A549 (cell line): ENCODE measurements around the gene NUDCD2. TPM values are rescaled to one million over a fixed set of nuclear protein-coding genes. Genes with fewer than 3 reads are reported as not detected.

Experiments
- ATAC-seq, 2 experiments: fragments of 200-7000 bp in 1 of 2; fragments of >200 bp in 1 of 2; cut with Nextera tagmentation in 1 of 2; cut with Tn5 transposase in 1 of 2; 3 replicates each; pipeline versions ENCODE4 v1.8.0 to v1.9.1; 2018 to 2020; ENCODE audit warnings: mild to moderate bottlenecking in 1 of 2, moderate library complexity in 1 of 2
- CTCF ChIA-PET: fragments of 300-600 bp; sonication (Branson Sonifier 250); formaldehyde crosslinking; extraction: SDS; loops from one replicate; lab custom pipeline; 2021; ENCODE audit warnings: antibody characterized with exemption, inconsistent platforms; lab: Yijun Ruan, JAX
- POLR2A ChIA-PET: fragments of 350-600 bp; formaldehyde crosslinking; extraction: SDS; loops from one replicate; lab custom pipeline; 2021; ENCODE audit warnings: antibody characterized with exemption, inconsistent platforms; lab: Yijun Ruan, JAX
- DNase-seq, 2 experiments: peaks; one replicate each; pipeline versions ENCODE4 v3.0.0 to v3.0.0-alpha.2; 2011 to 2016; ENCODE audit warnings: low read depth in 1 of 2, low spot score in 1 of 2
- FAIRE-seq: peaks from 2 replicates; lab custom pipeline; 2011; peaks lifted over from hg19 to GRCh38; lab: Jason Lieb, UNC
- H3K27ac ChIP-seq, 2 experiments: fragments of >200 bp; sonication (Bioruptor Twin); formaldehyde crosslinking; 3 replicates each; pipeline ENCODE4 v1.5.1; 2016 to 2017
- H3K4me1 ChIP-seq: fragments of >200 bp; sonication (Bioruptor Twin); formaldehyde crosslinking; 3 replicates; pipeline ENCODE4 v1.6.1; 2016
- H3K4me2 ChIP-seq: fragments of >200 bp; sonication (Bioruptor Twin); formaldehyde crosslinking; 3 replicates; pipeline ENCODE4 v1.6.1; 2016
- H3K4me3 ChIP-seq: fragments of >200 bp; sonication (Bioruptor Twin); formaldehyde crosslinking; 3 replicates; pipeline ENCODE4 v1.5.1; 2016
- H3K9me3 ChIP-seq: fragments of >200 bp; sonication (Bioruptor Twin); formaldehyde crosslinking; 3 replicates; pipeline ENCODE4 v1.6.1; 2016
- CBX8 ChIP-seq: fragments of 200-600 bp; sonication (generic); IDR thresholded peaks from 2 replicates; pipeline ENCODE4 v1.6.1; 2016
- CEBPB ChIP-seq, 2 experiments: fragments of >200 bp in 1 of 2; sonication (Bioruptor Twin) in 1 of 2; formaldehyde crosslinking in 1 of 2; IDR thresholded peaks; 2 replicates each; pipeline ENCODE4 v1.6.1; 2012 to 2016
- EHMT2 ChIP-seq: fragments of 200-600 bp; sonication (generic); IDR thresholded peaks from 2 replicates; pipeline ENCODE4 v1.6.1; 2016; ENCODE audit warnings: antibody characterized with exemption, low read depth, mild to moderate bottlenecking, moderate library complexity
- EP300 ChIP-seq, 2 experiments: fragments of >200 bp; sonication (Bioruptor Twin); formaldehyde crosslinking; IDR thresholded peaks; 2 replicates in 1 of 2; 3 replicates in 1 of 2; pipeline ENCODE4 v1.6.1; 2016 to 2017
- FOSB ChIP-seq: fragments of 250-450 bp; sonication (Bioruptor Pico); IDR thresholded peaks from 2 replicates; pipeline ENCODE4 v1.5.0; 2020; ENCODE audit warnings: mild to moderate bottlenecking, moderate library complexity
- FOSL2 ChIP-seq, 2 experiments: fragments of 450-650 bp in 1 of 2; fragments of >200 bp in 1 of 2; sonication (Bioruptor Twin) in 1 of 2; formaldehyde crosslinking; IDR thresholded peaks; 2 replicates each; pipeline versions ENCODE4 v1.5.0 to v1.6.1; 2016 to 2020; ENCODE audit warnings: mild to moderate bottlenecking in 1 of 2, moderate library complexity in 1 of 2
- FOXS1 ChIP-seq: fragments of 250-450 bp; sonication (Bioruptor Pico); IDR thresholded peaks from 2 replicates; pipeline ENCODE4 v1.5.0; 2020; ENCODE audit warnings: mild to moderate bottlenecking, moderate library complexity
- GATA3 ChIP-seq: IDR thresholded peaks from 2 replicates; pipeline ENCODE4 v1.6.1; 2012; ENCODE audit warnings: borderline replicate concordance
- HMGXB4 ChIP-seq: fragments of 250-450 bp; sonication (Bioruptor Pico); IDR thresholded peaks from 2 replicates; pipeline ENCODE4 v1.5.0; 2021; ENCODE audit warnings: mild to moderate bottlenecking, moderate library complexity, borderline replicate concordance
- HOXB13 ChIP-seq: fragments of 250-450 bp; sonication (Bioruptor Pico); IDR thresholded peaks from 2 replicates; pipeline ENCODE4 v1.5.0; 2020; ENCODE audit warnings: low read depth, mild to moderate bottlenecking, moderate library complexity
- JUNB ChIP-seq: fragments of >200 bp; sonication (Bioruptor Twin); formaldehyde crosslinking; IDR thresholded peaks from 2 replicates; pipeline ENCODE4 v1.6.1; 2016
- KDM5A ChIP-seq: fragments of 200-600 bp; sonication (generic); IDR thresholded peaks from 2 replicates; pipeline ENCODE4 v1.6.1; 2016; ENCODE audit warnings: antibody characterized with exemption, mild to moderate bottlenecking
- MAFK ChIP-seq: fragments of 450-650 bp; IDR thresholded peaks from 2 replicates; pipeline ENCODE4 v1.6.1; 2014; ENCODE audit not compliant: partially characterized antibody
- MAX ChIP-seq: IDR thresholded peaks from 2 replicates; pipeline ENCODE4 v1.6.1; 2012
- NFE2L2 ChIP-seq: fragments of 150-350 bp; conservative IDR thresholded peaks from 2 replicates; pipeline ENCODE4 v1.6.1; 2014; ENCODE audit warnings: low read length
- RAD21 ChIP-seq, 2 experiments: fragments of >200 bp in 1 of 2; sonication (Bioruptor Twin) in 1 of 2; formaldehyde crosslinking in 1 of 2; IDR thresholded peaks in 1 of 2; conservative IDR thresholded peaks in 1 of 2; 2 replicates in 1 of 2; 3 replicates in 1 of 2; pipeline ENCODE4 v1.6.1; 2012 to 2018; ENCODE audit warnings: inconsistent platforms in 1 of 2
- SMC3 ChIP-seq: fragments of >200 bp; sonication (Bioruptor Twin); formaldehyde crosslinking; IDR thresholded peaks from 3 replicates; pipeline ENCODE4 v1.6.1; 2018; ENCODE audit warnings: inconsistent platforms
- TP53 ChIP-seq: fragments of 250-450 bp; sonication (Bioruptor Pico); IDR thresholded peaks from 2 replicates; pipeline ENCODE4 v1.5.0; 2021; ENCODE audit warnings: mild to moderate bottlenecking, moderate library complexity
- ZFP36 ChIP-seq: fragments of 450-650 bp; IDR thresholded peaks from 2 replicates; pipeline ENCODE4 v1.6.1; 2014; ENCODE audit warnings: borderline replicate concordance; ENCODE audit not compliant: partially characterized antibody
- WGBS: methylation state at CpG from one replicate; pipeline ENCODE4 v1.1.6; 2017; ENCODE audit errors: missing lambda C conversion rate; 5-methylcytosine and 5-hydroxymethylcytosine counted together
- polyA plus RNA-seq, 4 experiments: library from polyadenylated mRNA; depleted of rRNA in 3 of 4; stranded (reverse); fragments of >200 nt; fragmentation: RNase III in 1 of 4; extraction: RNeasy Plus Mini Kit Qiagen cat#74134 plus additional on column Dnase treatment in 1 of 4; gene quantifications; 2 replicates in 3 of 4; 3 replicates in 1 of 4; pipeline ENCODE4 v1.2.3, GENCODE V29; 2011 to 2017
- TF ChIP-seq, protein P1 (sequence below): IDR thresholded peaks from 2 replicates; pipeline ENCODE4 v1.6.1; 2012
- TF ChIP-seq, protein P2 (sequence below): IDR thresholded peaks from 2 replicates; pipeline ENCODE4 v1.6.1; 2012; ENCODE audit warnings: low read depth, borderline replicate concordance

NUDCD2 gene
- polyA plus RNA-seq, 2 of the 4 experiments (the other 2 are of a cell fraction), result 22.3 to 43.9 TPM

DNA sequence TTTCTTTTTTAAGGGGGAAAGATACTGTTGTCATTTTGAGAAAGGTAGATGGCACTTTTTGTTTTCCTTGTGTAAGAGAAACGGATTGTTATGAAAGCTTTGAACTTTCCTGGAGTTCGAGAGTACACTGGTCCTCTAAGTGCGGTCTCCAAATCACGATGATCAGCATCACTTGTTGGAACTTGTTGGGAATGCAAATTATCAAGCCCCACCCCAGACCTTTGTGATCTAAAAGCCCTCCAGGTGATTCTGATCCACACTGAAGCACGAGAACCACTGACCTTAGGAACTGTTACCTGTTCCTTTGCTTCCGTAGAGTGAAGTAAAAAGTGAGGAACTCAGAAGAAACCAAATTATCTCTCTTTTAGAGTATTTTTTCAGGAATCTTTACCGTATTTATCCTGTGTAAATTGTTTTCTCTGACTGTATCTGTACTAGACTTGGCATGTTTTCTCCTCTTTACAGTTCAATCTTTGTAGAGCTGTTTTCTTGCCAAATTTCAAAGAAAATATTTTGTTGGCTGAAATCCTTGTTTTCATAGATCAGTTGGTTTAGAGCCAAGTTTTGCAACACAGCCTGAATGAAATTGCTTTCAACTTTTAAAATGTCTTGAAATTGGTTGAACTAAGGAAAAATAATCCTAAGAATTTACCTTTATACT lies 49.5 kb upstream of the NUDCD2 start:
- TF ChIP-seq GATA3 (no peak), RAD21 (conservative IDR thresholded peaks at IDR 0.05 in 1 of 2, IDR thresholded peaks at IDR 0.05 in 1 of 2) (no peak), FOSL2 (IDR thresholded peaks at IDR 0.05) (no peak), FOSL2 (CRISPR knock-in tag; IDR thresholded peaks at IDR 0.05) (no peak), FOSB (CRISPR knock-in tag) (no peak), TP53 (CRISPR knock-in tag) (no peak), HOXB13 (CRISPR knock-in tag) (no peak), NFE2L2 (no peak)
- TF ChIP-seq, protein P1, sequence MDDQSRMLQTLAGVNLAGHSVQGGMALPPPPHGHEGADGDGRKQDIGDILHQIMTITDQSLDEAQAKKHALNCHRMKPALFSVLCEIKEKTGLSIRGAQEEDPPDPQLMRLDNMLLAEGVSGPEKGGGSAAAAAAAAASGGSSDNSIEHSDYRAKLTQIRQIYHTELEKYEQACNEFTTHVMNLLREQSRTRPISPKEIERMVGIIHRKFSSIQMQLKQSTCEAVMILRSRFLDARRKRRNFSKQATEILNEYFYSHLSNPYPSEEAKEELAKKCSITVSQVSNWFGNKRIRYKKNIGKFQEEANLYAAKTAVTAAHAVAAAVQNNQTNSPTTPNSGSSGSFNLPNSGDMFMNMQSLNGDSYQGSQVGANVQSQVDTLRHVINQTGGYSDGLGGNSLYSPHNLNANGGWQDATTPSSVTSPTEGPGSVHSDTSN, result no peak
- Histone ChIP-seq H3K9me3 (no peaks in the 10 kb centered on the region), H3K4me2 (peak overlapping the region; percentile 96), H3K4me3 (peak overlapping the region; percentile 21; the same call in 2 of the 3 replicates), H3K27ac (peak overlapping the region; percentile 6 to 62; a peak in 4 of 6 replicates), H3K4me1 (peaks cover 34% of the 10 kb centered on the region)
- no peak for FAIRE-seq
- 28% methylated on average over 7 of the region's 7 CpGs for WGBS
- DNase-seq, result peak in 1 of 2 experiments; percentile 55
- ChIA-PET POLR2A (interaction anchor here (0.6 to 3.1 kb wide), 2 partner anchors 14 to 49 kb away, joined by 3 to 10 read pairs; partner anchors contain the start of genes HMMR and NUDCD2), CTCF (interaction anchor here (1.5 kb wide), 1 partner anchor 36 kb away, joined by 3 read pairs; no protein-coding TSS in a partner anchor)
- ATAC-seq, result no peak

DNA sequence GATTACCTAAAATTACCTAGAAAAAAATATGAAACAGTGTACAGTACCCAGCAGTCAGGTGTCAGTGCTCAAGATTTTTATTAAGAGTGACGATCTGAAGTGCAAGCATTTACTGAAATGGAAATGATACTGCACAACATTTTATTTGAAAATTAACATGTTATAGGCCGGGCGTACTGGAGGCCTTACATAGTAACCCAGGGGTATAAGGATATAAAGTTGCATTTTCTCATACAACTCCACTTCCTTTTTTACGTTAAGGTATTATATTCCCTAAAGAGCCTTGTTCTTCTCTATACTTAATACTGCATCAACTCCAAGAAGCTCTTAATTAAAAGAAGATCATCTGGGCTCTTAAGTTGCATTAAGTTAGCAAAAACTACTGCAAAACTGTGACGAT lies 48.9 kb upstream of the NUDCD2 start:
- CTCF ChIA-PET, result interaction anchor here (0.7 kb wide), 1 partner anchor 9 kb away, joined by 3 read pairs; no protein-coding TSS in a partner anchor
- no peak for FAIRE-seq
- POLR2A ChIA-PET, result interaction anchor here (3.1 kb wide), 1 partner anchor 48 kb away, joined by 10 read pairs; the partner anchor contains the start of genes HMMR and NUDCD2
- TF ChIP-seq MAX (no peak), CBX8 (no peak), EP300 (IDR thresholded peaks at IDR 0.05) (no peak), EHMT2 (no peak), MAFK (no peak), SMC3 (no peak), ZFP36 (no peak), JUNB (no peak), HMGXB4 (CRISPR knock-in tag) (no peak), HOXB13 (CRISPR knock-in tag) (no peak), FOXS1 (no peak), CEBPB (IDR thresholded peaks at IDR 0.05) (no peak), KDM5A (no peak)
- TF ChIP-seq, protein P1, result no peak
- TF ChIP-seq, protein P2, sequence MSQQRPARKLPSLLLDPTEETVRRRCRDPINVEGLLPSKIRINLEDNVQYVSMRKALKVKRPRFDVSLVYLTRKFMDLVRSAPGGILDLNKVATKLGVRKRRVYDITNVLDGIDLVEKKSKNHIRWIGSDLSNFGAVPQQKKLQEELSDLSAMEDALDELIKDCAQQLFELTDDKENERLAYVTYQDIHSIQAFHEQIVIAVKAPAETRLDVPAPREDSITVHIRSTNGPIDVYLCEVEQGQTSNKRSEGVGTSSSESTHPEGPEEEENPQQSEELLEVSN, result no peak
- Histone ChIP-seq H3K4me3 (no peak overlapping the region; the same call in 2 of the 3 replicates), H3K9me3 (no peaks in the 10 kb centered on the region), H3K4me1 (peaks cover 34% of the 10 kb centered on the region), H3K27ac (peak overlapping the region; percentile 3 to 6; a peak in 2 of 6 replicates), H3K4me2 (peak overlapping the region; percentile 96)
- WGBS, result 64% methylated on average over 5 of the region's 5 CpGs
- no peak for DNase-seq
- ATAC-seq, result no peak
